ENCODE results near the gene SNX5. TPM values are rescaled to one million over a fixed set of nuclear protein-coding genes. Genes with fewer than 3 reads are reported as not detected.

Gene SNX5
- total and polyA plus RNA-seq, 2 of the 8 experiments (the other 6 are each of a cell fraction or from before 2014, with no cell fraction given) = 155 to 194 TPM

GRCh38 chr20:17928211-17928611 lies 40.4 kb downstream of the SNX5 start:
- Histone ChIP-seq H3K27me3 (replicated peaks in 1 of 4; ENCODE audit: control insufficient read depth in 3 of 4, extremely low read depth in 1 of 4, insufficient read depth in 3 of 4, low read length in 3 of 4) (no peaks in the 10 kb centered on the region), H3K4ac (replicated peaks; ENCODE audit: insufficient read length, low read depth, low read length) (no peak overlapping the region), H2BK20ac (ENCODE audit: low read length) (no peak overlapping the region), H4K20me1 (replicated peaks in 1 of 2; ENCODE audit: control insufficient read depth in 1 of 2, insufficient read depth in 2 of 2, low read length in 2 of 2) (peaks cover 0 to 2% of the 10 kb centered on the region in 2 experiments), H2AK5ac (ENCODE audit: low read depth, low read length) (no peak overlapping the region), H3K79me1 (ENCODE audit: low read depth, low read length) (no peaks in the 10 kb centered on the region), H2BK5ac (ENCODE audit: low read depth, low read length) (no peak overlapping the region), H2AFZ (ENCODE audit: low read length) (no peak overlapping the region), H3K27ac (ENCODE audit: low read depth, low read length) (no peak overlapping the region), H3K79me2 (ENCODE audit: control insufficient read depth in 1 of 2, insufficient read depth in 2 of 2, low read length in 2 of 2) (no peaks in the 10 kb centered on the region), H3K23ac (ENCODE audit: insufficient read length) (no peak overlapping the region), H4K91ac (replicated peaks; ENCODE audit: insufficient read length, low read length) (no peak overlapping the region), H2BK15ac (ENCODE audit: low read length) (no peak overlapping the region), H3K18ac (ENCODE audit: extremely low read depth, low read length) (no peak overlapping the region), H3K4me2 (ENCODE audit: insufficient read depth in 1 of 2, low read depth in 2 of 2, low read length in 2 of 2) (no peak overlapping the region), H3K56ac (replicated peaks; ENCODE audit: insufficient read length, low read depth, low read length) (no peak overlapping the region), H3K4me3 (ENCODE audit: extremely low read depth in 1 of 4, insufficient read depth in 2 of 4, low read depth in 3 of 4, low read length in 4 of 4) (no peak overlapping the region), H3K36me3 (ENCODE audit: control insufficient read depth in 2 of 4, insufficient read depth in 4 of 4, low read length in 3 of 4) (no peaks in the 10 kb centered on the region), H3K23me2 (ENCODE audit: low read depth, low read length) (no peaks in the 10 kb centered on the region), H3K4me1 (replicated peaks in 1 of 4; ENCODE audit: control insufficient read depth in 3 of 4, insufficient read depth in 4 of 4, low read length in 3 of 4) (peaks cover 0 to 9% (median 4%) of the 10 kb centered on the region in 4 experiments; a peak in 4 of 7 replicates), H4K8ac (ENCODE audit: extremely low read depth, insufficient read depth, low read length) (no peak overlapping the region), H2BK12ac (ENCODE audit: low read depth, low read length) (no peak overlapping the region), H3K14ac (ENCODE audit: insufficient read length) (no peak overlapping the region), H3K9ac (replicated peaks in 1 of 4; ENCODE audit: extremely low read depth in 1 of 4, low read depth in 3 of 4, low read length in 3 of 4) (no peak overlapping the region), H4K5ac (ENCODE audit: insufficient read length, low read depth, low read length) (no peak overlapping the region), H2BK120ac (replicated peaks; ENCODE audit: low read depth, low read length) (no peak overlapping the region), H3K9me3 (ENCODE audit: insufficient read depth in 2 of 2, low read depth in 1 of 2, low read length in 1 of 2) (no peaks in the 10 kb centered on the region)
- FAIRE-seq = no peak
- POLR2A ChIA-PET (ENCODE audit: partially characterized antibody) = interaction anchor here (1.1 kb wide), 1 partner anchor 41 kb away, joined by 4 read pairs; the partner anchor contains the start of gene MGME1
- CTCF ChIA-PET (ENCODE audit: partially characterized antibody) = interaction anchor here (1.1 to 1.8 kb wide), 4 partner anchors 8 to 237 kb away, joined by 3 to 5 read pairs (median 3); no protein-coding TSS in a partner anchor
- no peak for DNase-seq (ENCODE audit: low read depth in 1 of 2, low spot score in 2 of 2)
- 90% methylated on average over 7 of the region's 7 CpGs; no CpG with 5 or more reads in 1 of the 2 experiments for WGBS, 2 experiments (ENCODE audit: extremely low coverage in 1 of 2, insufficient coverage in 1 of 2, insufficient read length in 1 of 2, insufficient replicate concordance in 2 of 2, low coverage in 1 of 2, low lambda C conversion rate in 2 of 2, missing lambda C conversion rate in 1 of 2)
- TF ChIP-seq TBP (IDR thresholded peaks at IDR 0.05; ENCODE audit: low read depth, low read length) = no peak
- no peak for TF ChIP-seq POLR2AphosphoS5 (IDR thresholded peaks at IDR 0.05; ENCODE audit: low read depth, low read length)
- TF ChIP-seq SP4 (IDR thresholded peaks at IDR 0.05; ENCODE audit: low read length) = no peak
- TF ChIP-seq MAX (IDR thresholded peaks at IDR 0.05) = no peak
